DMS53 treated with DMSO at 0.1 percent for 48 hours (cell line): ENCODE data around the gene NSD2.

Experiments
- DNase-seq: peaks from one replicate; lab custom pipeline; 2025; ENCODE audit not compliant: unreplicated experiment; lab: John Stamatoyannopoulos, UW

Gene NSD2

GRCh38 chr4:1939664-1940509 is 68.7 kb downstream of the NSD2 start:
- DNase-seq, result no peak

DNA sequence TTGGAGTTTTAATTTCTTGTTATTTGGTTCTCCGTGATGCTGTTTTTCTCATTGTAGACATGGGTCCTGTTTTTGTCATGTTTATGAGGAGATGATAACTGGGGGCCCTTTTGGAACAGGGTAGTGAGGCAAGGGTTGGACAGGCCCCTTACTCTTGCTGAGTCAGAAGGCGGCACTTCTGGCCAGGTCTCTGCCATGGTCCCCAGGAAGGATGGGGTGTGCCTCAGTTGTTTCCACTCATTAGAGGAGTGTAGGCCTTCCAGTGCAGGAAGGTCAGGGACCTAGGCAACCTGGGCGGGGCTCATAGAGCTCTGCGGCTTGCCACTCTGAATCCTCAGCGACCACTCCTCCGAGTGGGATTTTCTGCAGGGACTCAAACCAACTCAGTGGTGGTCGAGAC is 69.4 kb downstream of the NSD2 start:
- no peak for DNase-seq

- DNase-seq, result no peak
These were observed 72.7 kb downstream of the NSD2 start for GRCh38 chr4:1943928-1944327.

- no peak for DNase-seq
These were observed 74.1 kb downstream of the NSD2 start for GRCh38 chr4:1945124-1945895.

DNA sequence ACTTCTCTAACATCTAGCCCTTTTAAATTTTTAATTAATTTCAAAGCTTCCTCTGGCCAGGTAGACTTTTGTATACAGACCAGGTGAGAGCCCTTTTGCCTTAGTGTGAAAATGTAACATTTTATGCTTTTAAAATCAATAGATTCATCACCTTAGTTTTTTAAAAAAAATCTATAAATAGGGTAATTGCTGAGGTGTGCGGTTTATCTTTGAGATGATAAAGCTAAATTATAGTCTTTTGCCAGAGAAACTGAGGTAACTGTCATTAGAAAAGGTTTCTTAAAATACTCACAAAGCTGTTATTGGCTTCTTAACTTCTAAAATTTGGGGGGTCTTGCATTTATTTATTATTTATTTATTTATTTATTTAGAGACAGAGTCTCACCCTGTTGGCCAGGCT is 74.7 kb downstream of the NSD2 start:
- no peak for DNase-seq

DNA sequence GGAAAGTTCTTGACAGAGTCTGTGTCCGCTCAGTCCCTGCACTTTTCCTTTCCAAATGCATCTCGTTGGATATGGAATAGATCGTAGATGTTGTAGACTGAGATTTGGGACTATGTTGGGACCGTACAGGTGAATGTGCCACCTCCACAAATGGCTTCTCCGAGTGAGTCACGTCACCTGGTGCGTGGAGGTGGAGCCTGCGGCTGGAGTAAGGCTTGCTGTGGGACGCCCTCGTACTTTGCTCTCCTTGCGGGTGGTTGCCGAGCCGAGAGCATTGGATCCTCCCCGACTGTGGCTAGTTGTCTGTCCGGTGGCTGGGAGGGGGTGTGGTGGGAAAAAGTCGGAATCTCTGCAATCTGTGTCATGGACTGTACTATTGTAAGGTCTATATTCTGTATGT is 77.0 kb downstream of the NSD2 start:
- DNase-seq, result no peak

DNA sequence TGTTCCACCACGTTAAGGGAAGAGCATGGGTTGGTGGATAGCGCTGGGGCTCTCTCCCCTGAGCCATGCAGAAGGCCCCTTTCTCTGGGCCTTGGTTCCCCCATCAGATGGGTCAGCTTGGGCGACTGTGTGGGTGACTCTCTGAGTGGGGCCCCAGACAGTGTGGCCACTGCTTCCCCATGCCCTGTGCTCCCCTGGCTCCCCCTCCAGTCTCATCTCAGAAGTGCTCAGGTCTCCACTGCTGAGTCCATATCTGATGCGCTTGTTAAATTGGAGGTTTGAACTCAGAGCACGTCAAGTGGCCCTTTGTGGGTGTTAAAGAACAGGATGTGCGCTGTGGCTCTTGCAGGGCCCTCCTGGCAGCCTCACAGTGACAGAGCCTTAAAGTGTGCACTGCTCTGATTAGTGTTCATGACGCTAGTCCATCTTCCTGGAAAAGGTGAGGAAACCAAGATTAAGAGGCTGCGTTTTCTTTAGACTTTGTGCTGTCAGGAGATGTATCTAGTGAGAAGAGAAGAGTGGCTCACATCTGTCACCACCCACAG is 77.8 kb downstream of the NSD2 start:
- DNase-seq, result no peak

DNA sequence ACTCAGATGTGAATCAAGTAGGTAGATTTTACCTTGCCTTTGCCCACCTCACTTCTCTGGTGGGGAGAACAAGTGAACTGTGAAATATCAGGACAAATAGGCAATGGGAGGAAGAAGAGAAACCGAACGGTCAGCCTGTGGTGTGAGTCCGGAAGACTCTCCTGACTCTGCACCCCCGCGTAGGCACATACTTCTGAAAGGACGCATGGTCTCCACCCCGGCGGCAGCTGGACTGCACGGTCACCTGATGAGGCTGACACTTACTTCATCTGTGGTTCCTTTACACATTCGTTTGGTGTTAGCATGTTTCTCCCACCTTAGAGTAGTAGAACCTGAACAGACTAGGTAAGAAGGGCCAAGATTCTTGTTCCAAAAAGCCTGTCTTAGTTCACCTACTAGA is 79.2 kb downstream of the NSD2 start:
- DNase-seq, result no peak

GRCh38 chr4:1952058-1952700 is 81.0 kb downstream of the NSD2 start:
- no peak for DNase-seq

GRCh38 chr4:1952719-1953118 is 81.5 kb downstream of the NSD2 start:
- DNase-seq, result no peak

DNA sequence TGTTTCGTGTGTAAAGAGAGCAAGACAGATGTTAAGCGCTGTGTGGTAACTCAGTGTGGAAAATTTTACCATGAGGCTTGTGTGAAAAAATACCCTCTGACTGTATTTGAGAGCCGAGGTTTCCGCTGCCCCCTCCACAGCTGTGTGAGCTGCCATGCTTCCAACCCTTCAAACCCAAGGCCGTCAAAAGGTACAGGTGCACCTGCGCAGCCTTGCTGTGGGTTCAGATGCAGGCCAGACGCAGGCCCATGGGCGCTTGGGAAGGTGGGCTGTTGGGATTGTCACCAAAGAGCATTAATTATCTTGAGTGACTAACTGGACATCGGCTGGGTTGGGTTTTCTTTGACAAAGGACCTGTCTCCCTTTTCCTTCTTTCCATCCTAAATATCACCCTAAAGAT is 82.1 kb downstream of the NSD2 start:
- no peak for DNase-seq

- no peak for DNase-seq
These were observed 85.4 kb downstream of the NSD2 start for GRCh38 chr4:1956631-1957030.

DNA sequence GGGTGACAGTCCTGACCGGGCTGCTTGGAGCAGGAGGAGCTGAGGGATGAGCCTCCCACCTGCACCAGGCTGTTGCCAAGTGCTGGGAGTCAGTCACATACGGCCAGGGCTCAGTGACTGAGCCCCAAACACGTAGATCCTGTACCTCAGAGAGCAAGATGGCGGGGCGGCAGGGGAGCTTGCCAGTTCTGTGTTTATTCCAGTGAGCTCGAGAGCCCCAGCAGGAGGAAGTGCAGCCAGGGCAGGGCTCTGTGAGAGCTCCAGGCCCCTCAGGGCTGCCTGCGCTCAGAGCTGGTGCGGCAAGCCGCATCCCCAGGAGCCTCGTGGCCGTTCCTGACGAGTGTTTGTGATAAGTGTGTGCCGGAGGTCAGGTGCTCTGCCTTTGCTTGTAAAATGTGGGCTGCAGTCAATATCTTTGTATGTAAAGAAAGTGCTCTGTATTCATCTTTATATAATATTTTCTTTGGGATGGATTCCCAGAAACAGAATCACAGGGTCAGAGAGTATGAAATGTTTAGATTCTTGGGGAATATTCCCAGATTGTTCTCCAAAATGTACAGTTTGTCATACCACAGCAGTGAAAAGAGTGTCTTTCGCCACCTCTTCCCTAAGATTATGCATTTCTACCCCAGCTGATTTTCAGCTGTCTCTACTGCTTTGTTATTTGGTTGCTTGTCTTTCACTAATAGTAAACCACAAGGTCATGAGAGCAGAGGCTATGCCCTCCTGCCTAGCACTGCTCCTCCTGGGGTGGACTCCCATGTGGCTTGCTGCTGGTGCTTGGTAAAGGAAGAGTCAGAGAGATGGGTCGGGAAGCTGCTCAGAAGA is 87.3 kb downstream of the NSD2 start:
- DNase-seq, result no peak

DNA sequence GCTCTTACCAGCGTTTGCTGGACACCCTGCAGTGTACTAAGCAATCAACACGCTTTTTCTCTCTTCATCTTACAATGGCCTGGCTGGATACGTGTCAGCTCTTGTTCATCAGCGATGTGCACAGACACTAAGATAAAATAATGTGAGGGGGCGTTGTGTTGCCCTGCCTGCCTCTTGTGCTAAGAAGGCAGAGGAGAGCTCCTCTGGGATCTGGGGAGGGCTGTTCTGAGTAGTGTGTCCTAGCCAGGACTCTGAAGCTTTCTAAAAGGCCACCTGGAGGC is 87.9 kb downstream of the NSD2 start:
- no peak for DNase-seq

- DNase-seq, result no peak
These were observed 89.1 kb downstream of the NSD2 start for GRCh38 chr4:1960170-1960825.

GRCh38 chr4:1961038-1961437 is 89.8 kb downstream of the NSD2 start:
- DNase-seq, result no peak

DNA sequence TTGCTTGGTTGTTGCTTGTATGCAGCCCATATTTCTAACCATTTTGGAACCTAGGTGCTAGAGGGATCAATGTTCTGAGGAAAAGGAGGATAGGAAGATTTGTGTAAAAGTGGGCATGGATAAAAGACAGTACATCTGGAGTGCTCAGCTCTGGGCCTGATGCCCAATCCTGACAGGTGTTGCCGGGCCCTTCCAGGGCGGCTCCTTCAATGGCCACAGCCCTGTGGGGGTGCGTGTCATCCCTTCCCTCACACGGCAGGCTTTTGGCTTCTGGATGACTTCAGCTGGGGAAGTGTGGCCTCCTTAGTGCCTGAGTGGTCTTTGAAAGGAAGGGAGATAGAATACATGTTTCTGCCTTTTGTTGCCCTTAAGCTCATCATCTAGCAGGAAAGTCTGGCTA is 90.4 kb downstream of the NSD2 start:
- no peak for DNase-seq

DNA sequence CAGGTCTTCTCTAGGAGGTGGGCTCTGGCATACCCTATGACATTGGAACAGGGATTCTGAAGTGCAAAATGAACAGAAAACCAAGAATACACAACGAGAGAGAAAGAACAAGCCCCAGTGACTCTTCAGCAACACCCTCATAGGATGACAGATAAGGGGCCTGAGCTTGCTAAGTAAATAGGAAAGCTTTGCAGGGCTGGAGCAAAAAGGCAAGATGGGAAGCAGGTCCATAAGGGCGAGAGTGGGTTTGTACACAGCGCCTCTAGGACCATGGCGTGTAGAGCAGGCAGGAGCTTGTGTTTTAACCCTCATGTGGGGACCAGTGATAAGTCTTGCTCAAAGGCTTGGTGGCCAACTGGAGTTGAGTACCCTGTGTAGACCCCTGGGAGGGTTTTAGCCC is 91.8 kb downstream of the NSD2 start:
- no peak for DNase-seq

- no peak for DNase-seq
These were observed 93.2 kb downstream of the NSD2 start for GRCh38 chr4:1964443-1964842.

GRCh38 chr4:1964971-1965370 is 93.8 kb downstream of the NSD2 start:
- DNase-seq, result no peak
